Caco-2 (cell line): ENCODE measurements around the gene ZRANB3. TPM values are rescaled to one million over a fixed set of nuclear protein-coding genes. Genes with fewer than 3 reads are reported as not detected.
"Not testable (repeated sequence)": the region's sequence is repeated elsewhere in the genome, so short reads cannot be mapped to it uniquely, and the experiment has no call there.

ENCODE experiments used
- BruUV-seq: library from RNA; stranded (reverse); fragments of 400-500 nt; replicated peaks from 2 replicates; lab custom pipeline; 2021; lab: Mats Ljungman, UMichigan
- CTCF ChIA-PET: fragments of 300-600 bp; sonication (Branson Sonifier 250); formaldehyde crosslinking; loops from one replicate; lab custom pipeline; 2022; ENCODE audit warnings: antibody characterized with exemption; lab: Charles Lee
- POLR2A ChIA-PET: fragments of 300-600 bp; sonication (Branson Sonifier 250); formaldehyde crosslinking; loops from one replicate; lab custom pipeline; 2022; ENCODE audit warnings: antibody characterized with exemption; lab: Charles Lee
- DNase-seq, 2 experiments: peaks; one replicate each; pipeline versions ENCODE4 v3.0.0 to v3.0.0-alpha.2; 2020 to 2022
- H3K27me3 ChIP-seq: replicated peaks from 2 replicates; pipeline ENCODE4 v1.6.0; 2011; ENCODE audit warnings: low read length; ENCODE audit not compliant: control insufficient read depth, insufficient read depth
- H3K36me3 ChIP-seq: 2 replicates; pipeline ENCODE4 v1.5.1; 2011; ENCODE audit warnings: low read length; ENCODE audit not compliant: control insufficient read depth, insufficient read depth
- H3K4me1 ChIP-seq: fragments of 250-450 bp; sonication (Bioruptor Pico); 2 replicates; pipeline ENCODE4 v1.5.1; 2020; ENCODE audit warnings: mild to moderate bottlenecking
- H3K4me3 ChIP-seq: 2 replicates; pipeline ENCODE4 v1.5.1; 2011; ENCODE audit warnings: low read depth, mild to moderate bottlenecking, control low read depth, low read length
- H3K9me3 ChIP-seq: fragments of 250-450 bp; sonication (Bioruptor Pico); 2 replicates; pipeline ENCODE4 v1.5.1; 2020; ENCODE audit warnings: mild to moderate bottlenecking, moderate library complexity
- H3K27ac Mint-ChIP-seq: one replicate; pipeline ENCODE4 v1.8.0; 2022; ENCODE audit warnings: mixed read lengths; ENCODE audit not compliant: unreplicated experiment
- H3K27me3 Mint-ChIP-seq: one replicate; pipeline ENCODE4 v1.8.0; 2022; ENCODE audit warnings: mixed read lengths; ENCODE audit not compliant: insufficient read depth, unreplicated experiment
- H3K36me3 Mint-ChIP-seq: one replicate; pipeline ENCODE4 v1.8.0; 2022; ENCODE audit warnings: mild to moderate bottlenecking, mixed read lengths; ENCODE audit not compliant: insufficient read depth, unreplicated experiment
- H3K4me1 Mint-ChIP-seq: one replicate; pipeline ENCODE4 v1.8.0; 2022; ENCODE audit warnings: low read depth, mixed read lengths; ENCODE audit not compliant: unreplicated experiment
- H3K4me3 Mint-ChIP-seq: one replicate; pipeline ENCODE4 v1.8.0; 2022; ENCODE audit warnings: mild to moderate bottlenecking, moderate library complexity, mixed read lengths; ENCODE audit not compliant: unreplicated experiment
- H3K9me3 Mint-ChIP-seq: one replicate; pipeline ENCODE4 v1.8.0; 2022; ENCODE audit warnings: mixed read lengths; ENCODE audit not compliant: unreplicated experiment
- intact Hi-C: fragments of 100-400 bp; cut with micrococcal nuclease; formaldehyde crosslinking; loops from one replicate; pipeline ENCODE4 v1.10.0; 2022; ENCODE audit not compliant: unreplicated experiment
- total RNA-seq: library from RNA; stranded (reverse); gene quantifications from 2 replicates; pipeline ENCODE4 v1.2.3, GENCODE V29; 2022
- TF ChIP-seq, protein P1 (sequence below), 2 experiments: fragments of 200-600 bp in 1 of 2; IDR thresholded peaks; 1 replicate in 1 of 2; 2 replicates in 1 of 2; pipeline versions ENCODE4 v1.5.1 to v1.8.0; 2011 to 2022; ENCODE audit warnings: antibody characterized with exemption in 1 of 2, control low read depth in 1 of 2, inconsistent platforms in 1 of 2, low read depth in 1 of 2, low read length in 1 of 2, mild to moderate bottlenecking in 1 of 2, moderate library complexity in 1 of 2; ENCODE audit not compliant: insufficient read depth in 1 of 2, severe bottlenecking in 1 of 2, unreplicated experiment in 1 of 2

ZRANB3 gene
- total RNA-seq, 1 experiment from 2014 or later: 17.0 TPM

DNA sequence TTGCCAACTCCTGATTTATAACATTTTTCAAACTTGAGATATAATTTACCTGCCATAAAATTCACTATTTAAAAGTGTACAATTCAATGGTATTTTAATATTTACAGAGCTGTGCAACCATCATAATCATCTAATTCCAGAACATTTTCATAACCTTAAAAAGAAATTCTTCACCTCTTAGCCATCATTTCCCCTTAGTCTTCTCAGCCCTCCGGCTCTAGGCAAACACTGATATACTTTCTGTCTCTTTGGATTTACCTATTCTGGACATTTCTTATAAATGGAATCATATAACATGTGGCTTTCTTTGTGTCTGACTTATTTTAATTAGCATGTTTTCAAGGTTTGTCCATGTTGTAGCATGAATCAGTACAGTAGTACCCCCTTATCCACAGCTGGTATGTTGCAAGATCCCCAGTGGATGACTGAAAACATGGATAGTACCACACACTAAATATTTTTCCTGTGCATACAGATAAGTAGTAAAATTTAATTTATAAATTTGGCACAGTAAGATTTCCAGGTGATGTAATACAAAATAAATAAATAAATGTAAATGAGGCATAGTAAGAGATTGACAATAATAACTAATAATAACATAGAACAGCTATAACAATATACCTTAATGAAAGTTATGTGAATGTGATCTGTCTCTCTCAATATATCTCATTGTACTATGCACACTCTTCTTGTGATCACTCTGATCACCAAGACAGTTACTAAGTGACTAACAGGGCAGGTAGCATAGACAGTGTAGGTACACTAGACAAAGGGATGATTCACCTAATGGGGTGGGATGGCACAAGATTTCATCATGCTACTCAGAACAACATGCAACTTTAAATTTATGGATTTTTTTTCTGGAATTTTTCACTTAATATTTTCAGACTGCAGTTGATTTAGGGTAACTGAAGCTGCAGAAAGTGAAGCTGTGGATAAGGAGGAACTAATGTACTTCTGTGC, 405.8 kb downstream of the ZRANB3 start:
- no peaks in the 10 kb centered on the region for H3K9me3 Mint-ChIP-seq
- DNase-seq: no peak

DNA sequence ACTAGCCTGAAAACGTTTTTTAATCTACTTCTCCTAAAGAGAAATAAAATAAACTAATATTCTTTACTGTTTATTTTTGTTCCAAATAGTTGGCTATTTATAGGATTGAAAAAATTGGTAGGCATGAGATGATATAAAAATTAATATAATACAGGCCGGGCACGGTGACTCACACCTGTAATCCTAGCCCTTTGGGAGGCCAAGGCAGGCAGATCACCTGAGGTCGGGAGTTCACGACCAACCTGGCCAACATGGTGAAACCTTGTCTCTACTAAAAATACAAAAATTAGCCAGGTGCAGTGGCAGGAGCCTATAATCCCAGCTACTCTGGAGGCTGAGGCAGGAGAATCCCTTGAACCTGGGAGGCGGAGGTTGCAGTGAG, 409.4 kb downstream of the ZRANB3 start:
- intact Hi-C loops, BruUV-seq, DNase-seq, H3K4me1 ChIP-seq, CTCF ChIA-PET, H3K27me3 ChIP-seq, H3K4me3 ChIP-seq, H3K4me3 Mint-ChIP-seq, H3K27ac Mint-ChIP-seq, H3K27me3 Mint-ChIP-seq, H3K36me3 Mint-ChIP-seq, H3K9me3 ChIP-seq, H3K36me3 ChIP-seq, POLR2A ChIA-PET: not testable (repeated sequence)
- peaks cover 10% of the 10 kb centered on the region for H3K9me3 Mint-ChIP-seq
- peaks cover 11% of the 10 kb centered on the region for H3K4me1 Mint-ChIP-seq

More for the DNA sequence above, 405.8 kb downstream of the ZRANB3 start:
- no peaks in the 10 kb centered on the region; the same call in none of the 2 replicates for H3K36me3 ChIP-seq
- no peak overlapping the region for H3K4me3 Mint-ChIP-seq
- no peak overlapping the region for H3K4me3 ChIP-seq
- TF ChIP-seq, protein P1, sequence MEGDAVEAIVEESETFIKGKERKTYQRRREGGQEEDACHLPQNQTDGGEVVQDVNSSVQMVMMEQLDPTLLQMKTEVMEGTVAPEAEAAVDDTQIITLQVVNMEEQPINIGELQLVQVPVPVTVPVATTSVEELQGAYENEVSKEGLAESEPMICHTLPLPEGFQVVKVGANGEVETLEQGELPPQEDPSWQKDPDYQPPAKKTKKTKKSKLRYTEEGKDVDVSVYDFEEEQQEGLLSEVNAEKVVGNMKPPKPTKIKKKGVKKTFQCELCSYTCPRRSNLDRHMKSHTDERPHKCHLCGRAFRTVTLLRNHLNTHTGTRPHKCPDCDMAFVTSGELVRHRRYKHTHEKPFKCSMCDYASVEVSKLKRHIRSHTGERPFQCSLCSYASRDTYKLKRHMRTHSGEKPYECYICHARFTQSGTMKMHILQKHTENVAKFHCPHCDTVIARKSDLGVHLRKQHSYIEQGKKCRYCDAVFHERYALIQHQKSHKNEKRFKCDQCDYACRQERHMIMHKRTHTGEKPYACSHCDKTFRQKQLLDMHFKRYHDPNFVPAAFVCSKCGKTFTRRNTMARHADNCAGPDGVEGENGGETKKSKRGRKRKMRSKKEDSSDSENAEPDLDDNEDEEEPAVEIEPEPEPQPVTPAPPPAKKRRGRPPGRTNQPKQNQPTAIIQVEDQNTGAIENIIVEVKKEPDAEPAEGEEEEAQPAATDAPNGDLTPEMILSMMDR (IDR thresholded peaks at IDR 0.05; ENCODE audit: insufficient read depth in 1 of 2, low read depth in 1 of 2, low read length in 1 of 2, severe bottlenecking in 1 of 2, unreplicated experiment in 1 of 2): no peak
- no peaks in the 10 kb centered on the region for H3K27me3 Mint-ChIP-seq
- peaks cover 8% of the 10 kb centered on the region; the same call in 1 of the 2 replicates for H3K4me1 ChIP-seq
- CTCF ChIA-PET: interaction anchor here (0.5 kb wide), 1 partner anchor 710 kb away, joined by 3 read pairs; no protein-coding TSS in a partner anchor
- no peaks in the 10 kb centered on the region for H3K9me3 ChIP-seq
- intact Hi-C loops: no loop called here
- no TSS peak for BruUV-seq
- H3K4me1 Mint-ChIP-seq: peaks cover 11% of the 10 kb centered on the region
- POLR2A ChIA-PET: no interaction called here
- no peak overlapping the region for H3K27ac Mint-ChIP-seq
- peaks cover 38% of the 10 kb centered on the region for H3K36me3 Mint-ChIP-seq
- H3K27me3 ChIP-seq: no peaks in the 10 kb centered on the region

DNA sequence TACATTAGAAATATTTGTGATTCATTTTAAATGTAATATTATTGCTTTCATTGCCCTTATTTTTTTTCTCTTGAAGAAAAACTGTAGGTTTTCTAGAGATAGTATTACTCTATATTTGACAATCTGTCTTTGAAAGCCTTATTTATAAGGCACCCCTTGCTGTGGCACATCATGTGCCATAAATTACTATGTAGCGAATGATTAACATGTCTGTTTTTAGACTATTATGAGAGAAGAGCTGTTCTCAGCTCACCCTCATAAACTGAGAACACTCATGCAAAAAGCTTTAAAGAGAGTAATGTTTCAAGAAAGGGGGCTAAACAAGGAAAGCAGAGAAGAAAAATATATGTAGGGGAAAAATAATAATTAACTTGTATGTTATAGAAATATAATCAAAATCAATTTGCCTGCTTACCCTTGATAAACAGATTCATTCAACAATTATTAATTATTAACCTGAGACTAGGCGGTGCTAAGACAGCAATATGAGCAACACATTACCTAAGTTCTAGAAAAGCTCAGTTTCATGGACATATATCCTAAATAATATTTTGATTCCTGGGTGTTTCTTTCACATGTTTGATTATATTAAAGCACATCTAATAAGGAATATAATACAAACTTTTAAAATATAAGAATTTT, 409.9 kb downstream of the ZRANB3 start:
- Histone ChIP-seq H3K4me1 (peaks cover 8% of the 10 kb centered on the region; the same call in 1 of the 2 replicates), H3K27me3 (no peaks in the 10 kb centered on the region), H3K9me3 (no peaks in the 10 kb centered on the region), H3K36me3 (no peaks in the 10 kb centered on the region), H3K4me3 (no peak overlapping the region)
- intact Hi-C loops: no loop called here
- Mint-ChIP-seq H3K9me3 (peaks cover 10% of the 10 kb centered on the region), H3K4me3 (no peak overlapping the region), H3K27ac (no peak overlapping the region), H3K36me3 (peaks cover 8% of the 10 kb centered on the region), H3K4me1 (peaks cover 11% of the 10 kb centered on the region), H3K27me3 (no peaks in the 10 kb centered on the region)
- ChIA-PET POLR2A (no interaction called here), CTCF (no interaction called here)
- TF ChIP-seq, protein P1 (IDR thresholded peaks at IDR 0.05; ENCODE audit: insufficient read depth in 1 of 2, low read depth in 1 of 2, low read length in 1 of 2, severe bottlenecking in 1 of 2, unreplicated experiment in 1 of 2): no peak
- DNase-seq: no peak
- no TSS peak for BruUV-seq
